LNCaP clone FGC (cell line): ENCODE measurements around the gene PNP.

Experiments
- DNase-seq: peaks from one replicate; pipeline ENCODE4 v3.0.0-alpha.2; 2011; ENCODE audit warnings: low read depth
- H3K4me3 ChIP-seq: 2 replicates; pipeline ENCODE4 v1.5.1; 2011; ENCODE audit warnings: mild to moderate bottlenecking, low read depth, low read length, control low read depth
- TF ChIP-seq, protein P1 (sequence below): IDR thresholded peaks from 2 replicates; pipeline ENCODE4 v1.5.1; 2012; ENCODE audit warnings: mild to moderate bottlenecking; ENCODE audit not compliant: control insufficient read depth, insufficient read depth; ENCODE audit errors: extremely low read depth

Gene PNP

DNA sequence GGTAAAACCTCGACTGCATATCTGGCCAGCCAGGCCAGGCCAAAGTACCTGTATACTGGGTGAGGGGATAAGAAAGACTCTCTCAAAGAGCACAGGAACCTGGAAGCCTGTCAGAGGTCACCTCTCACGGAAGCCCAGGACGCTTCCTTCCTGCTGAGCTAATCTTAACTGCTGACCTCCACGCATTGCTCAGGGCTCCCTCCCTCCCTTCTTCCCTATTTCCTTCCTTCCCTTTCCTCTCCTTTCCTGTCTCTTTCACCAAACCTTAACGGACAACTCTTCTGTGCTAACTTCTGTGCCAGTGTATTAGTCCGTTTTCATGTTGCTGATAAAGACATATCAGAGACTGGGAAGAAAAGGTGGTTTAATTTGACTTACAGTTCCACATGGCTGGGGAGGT lies 21.4 kb downstream of the PNP start:
- TF ChIP-seq, protein P1, sequence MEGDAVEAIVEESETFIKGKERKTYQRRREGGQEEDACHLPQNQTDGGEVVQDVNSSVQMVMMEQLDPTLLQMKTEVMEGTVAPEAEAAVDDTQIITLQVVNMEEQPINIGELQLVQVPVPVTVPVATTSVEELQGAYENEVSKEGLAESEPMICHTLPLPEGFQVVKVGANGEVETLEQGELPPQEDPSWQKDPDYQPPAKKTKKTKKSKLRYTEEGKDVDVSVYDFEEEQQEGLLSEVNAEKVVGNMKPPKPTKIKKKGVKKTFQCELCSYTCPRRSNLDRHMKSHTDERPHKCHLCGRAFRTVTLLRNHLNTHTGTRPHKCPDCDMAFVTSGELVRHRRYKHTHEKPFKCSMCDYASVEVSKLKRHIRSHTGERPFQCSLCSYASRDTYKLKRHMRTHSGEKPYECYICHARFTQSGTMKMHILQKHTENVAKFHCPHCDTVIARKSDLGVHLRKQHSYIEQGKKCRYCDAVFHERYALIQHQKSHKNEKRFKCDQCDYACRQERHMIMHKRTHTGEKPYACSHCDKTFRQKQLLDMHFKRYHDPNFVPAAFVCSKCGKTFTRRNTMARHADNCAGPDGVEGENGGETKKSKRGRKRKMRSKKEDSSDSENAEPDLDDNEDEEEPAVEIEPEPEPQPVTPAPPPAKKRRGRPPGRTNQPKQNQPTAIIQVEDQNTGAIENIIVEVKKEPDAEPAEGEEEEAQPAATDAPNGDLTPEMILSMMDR: no peak
- H3K4me3 ChIP-seq: no peak overlapping the region
- no peak for DNase-seq

DNA sequence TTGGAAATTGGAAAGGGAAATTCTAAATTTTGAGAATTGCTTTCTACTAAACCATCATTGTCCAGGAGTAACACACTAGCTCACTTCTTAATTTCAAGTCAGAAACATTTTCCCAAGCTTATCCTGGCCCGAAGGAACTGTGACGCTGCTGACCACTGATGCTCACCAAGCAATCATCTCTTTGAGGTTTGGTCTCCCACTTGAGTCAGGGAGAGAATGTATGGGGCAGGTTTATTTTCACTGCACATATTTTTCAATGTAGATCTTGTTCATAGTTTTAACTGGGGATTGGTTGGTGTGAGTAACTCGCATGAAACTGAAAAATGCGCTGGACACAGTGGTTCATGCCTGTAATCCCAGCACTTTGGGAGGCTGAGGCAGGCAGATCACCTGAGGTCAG lies 23.3 kb downstream of the PNP start:
- DNase-seq: no peak
- H3K4me3 ChIP-seq: no peak overlapping the region
- TF ChIP-seq, protein P1: no peak

DNA sequence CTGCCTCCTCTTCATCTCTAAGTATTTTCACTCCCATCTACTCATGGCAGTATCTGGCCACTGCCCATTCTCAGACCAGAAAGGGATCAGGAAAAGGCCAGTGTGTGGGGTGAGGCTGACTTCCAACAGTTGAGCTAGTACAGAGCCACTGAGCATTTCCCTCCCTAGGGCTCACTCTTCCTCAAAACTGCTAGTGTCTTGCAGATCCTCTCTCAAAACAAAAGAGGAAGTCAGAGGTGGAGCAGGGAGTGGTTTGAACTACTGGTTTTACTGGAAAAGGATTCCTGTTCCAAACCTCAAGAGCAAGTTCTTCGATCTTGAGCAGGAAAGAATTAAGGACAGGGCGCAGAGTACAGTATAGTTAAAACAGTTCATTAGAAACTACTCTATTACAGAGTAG lies 24.4 kb downstream of the PNP start:
- no peak for DNase-seq
- H3K4me3 ChIP-seq: no peak overlapping the region
- TF ChIP-seq, protein P1: no peak

DNA sequence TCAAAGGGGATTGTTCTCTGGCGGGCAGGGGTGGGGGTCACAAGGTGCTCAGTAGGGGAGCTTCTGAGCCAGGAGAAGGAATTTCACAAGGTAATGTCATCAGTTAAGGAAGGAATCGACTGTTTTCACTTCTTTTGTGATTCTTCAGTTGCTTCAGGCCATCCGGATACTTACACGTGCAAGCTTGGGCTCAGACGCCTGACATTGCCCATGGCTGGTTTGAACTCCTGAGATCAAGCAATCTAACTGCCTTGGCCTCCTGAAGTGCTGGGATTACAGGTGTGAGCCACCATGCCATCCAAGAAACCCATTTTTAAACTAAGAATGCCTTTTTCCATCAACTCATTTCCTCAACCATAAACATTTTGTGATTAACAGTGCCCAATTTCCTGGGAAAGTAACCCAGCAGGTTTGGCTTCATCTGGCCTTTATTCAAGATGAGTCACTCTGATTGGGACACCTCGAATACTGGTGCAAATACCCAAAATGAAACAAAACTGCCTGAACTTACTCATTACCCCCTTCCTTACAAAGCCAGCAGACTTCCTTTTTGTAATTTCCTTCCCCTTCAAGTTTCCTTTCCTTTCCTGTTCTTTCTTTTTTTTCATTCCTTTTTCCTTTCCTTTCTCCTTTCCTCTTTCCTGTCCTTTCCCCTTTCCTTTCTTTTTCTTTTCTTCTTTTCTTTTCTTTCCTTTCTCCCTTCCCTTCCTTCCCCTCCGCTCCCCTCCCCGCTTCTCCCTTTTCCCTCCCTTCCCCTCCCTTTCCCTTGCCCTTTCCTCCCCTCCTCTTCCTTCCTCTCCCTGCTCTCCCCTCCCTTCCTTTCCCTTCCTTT lies 25.9 kb downstream of the PNP start:
- TF ChIP-seq, protein P1: no peak
- no peak overlapping the region for H3K4me3 ChIP-seq
- no peak for DNase-seq

DNA sequence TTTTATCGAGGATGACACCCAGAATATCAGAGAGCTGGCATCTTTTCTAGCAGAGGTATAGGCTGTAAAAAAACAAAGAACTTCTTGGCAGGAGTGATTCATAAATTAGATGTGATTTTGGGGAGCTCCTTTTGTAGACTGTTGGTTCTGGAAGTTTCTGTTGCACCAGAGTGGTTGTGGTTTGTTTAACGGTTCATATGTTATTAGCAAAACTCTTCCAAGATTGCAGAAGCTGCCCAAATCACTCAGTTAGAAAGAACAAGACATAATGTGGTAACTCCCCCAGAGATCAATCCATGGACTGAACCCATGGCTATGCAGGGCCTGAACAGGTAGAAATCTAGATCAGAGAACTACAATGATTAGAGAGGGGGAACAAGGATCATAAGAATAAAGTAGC lies 29.4 kb downstream of the PNP start:
- TF ChIP-seq, protein P1: no peak
- no peak overlapping the region for H3K4me3 ChIP-seq

DNA sequence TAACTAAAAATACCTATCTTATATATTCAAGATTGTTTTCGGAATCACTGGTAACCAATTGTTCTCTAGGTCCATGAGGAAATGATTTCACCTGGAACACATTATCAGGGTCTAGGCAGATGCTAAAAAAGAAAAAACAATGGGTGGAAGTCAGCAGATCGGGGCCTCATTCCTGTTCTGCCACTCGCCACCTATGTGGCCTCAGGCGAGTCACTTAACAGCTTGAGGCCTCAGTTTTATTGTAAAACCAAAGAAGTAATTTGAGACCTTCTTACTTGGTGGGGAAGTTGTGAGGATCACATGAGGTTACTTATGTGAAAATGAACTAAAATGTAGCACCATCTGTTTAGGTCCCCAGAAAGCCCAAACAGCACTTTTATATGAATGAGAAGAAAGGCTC lies 29.9 kb downstream of the PNP start:
- H3K4me3 ChIP-seq: no peak overlapping the region
- no peak for DNase-seq
- TF ChIP-seq, protein P1: no peak

More for the DNA sequence above, 29.4 kb downstream of the PNP start:
- no peak for DNase-seq

DNA sequence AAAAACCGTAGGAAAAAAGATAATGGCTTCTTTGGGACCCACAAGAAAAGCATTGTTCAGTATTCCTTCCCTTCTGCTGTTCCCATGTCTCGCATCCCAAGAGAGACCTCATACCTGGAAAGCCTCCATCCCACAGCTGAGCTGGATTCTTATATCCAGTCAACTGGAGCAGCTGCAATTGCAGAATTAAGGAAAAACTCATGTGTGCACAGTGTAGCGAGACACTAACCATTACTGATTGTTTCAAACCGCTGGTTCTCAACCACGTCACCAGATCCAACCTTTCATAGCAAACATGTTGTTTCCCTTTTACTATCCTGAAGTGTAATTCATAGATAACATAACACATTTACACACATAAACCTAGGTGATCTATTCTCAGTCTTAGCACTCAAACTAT lies 30.7 kb downstream of the PNP start:
- no peak overlapping the region for H3K4me3 ChIP-seq
- TF ChIP-seq, protein P1: no peak
- no peak for DNase-seq
